SK-N-SH (cell line): ENCODE measurements around the gene GDPD4. TPM values are rescaled to one million over a fixed set of nuclear protein-coding genes. Genes with fewer than 3 reads are reported as not detected.

ENCODE experiments used
- CTCF ChIA-PET: fragments of 300-600, 350-600 bp; formaldehyde crosslinking; extraction: SDS; loops from one replicate; lab custom pipeline; 2021; lab: Yijun Ruan, JAX
- POLR2A ChIA-PET: fragments of 350-600 bp; sonication (Branson Sonifier 250); formaldehyde crosslinking; extraction: SDS; loops from one replicate; lab custom pipeline; 2020; ENCODE audit warnings: antibody characterized with exemption, inconsistent platforms; lab: Yijun Ruan, JAX
- DNase-seq: peaks from one replicate; pipeline ENCODE4 v3.0.0; 2012
- H2AFZ ChIP-seq: fragments of 200-600 bp; sonication (generic); 2 replicates; pipeline ENCODE4 v1.8.1; 2016; ENCODE audit warnings: antibody characterized with exemption, mild to moderate bottlenecking, low read depth
- H3F3A ChIP-seq: fragments of 200-600 bp; sonication (generic); replicated peaks from 2 replicates; pipeline ENCODE3; 2016; ENCODE audit warnings: antibody characterized with exemption, mild to moderate bottlenecking; ENCODE audit not compliant: insufficient read depth
- H3K27ac ChIP-seq, 2 experiments: fragments of 200-500 bp in 1 of 2; fragments of 200-600 bp in 1 of 2; sonication (Bioruptor generic) in 1 of 2; sonication (generic), shearing (Covaris generic) in 1 of 2; 2 replicates each; pipeline versions ENCODE4 v1.5.1 to v1.6.1; 2014 to 2016; ENCODE audit warnings: low read depth in 2 of 2, inconsistent platforms in 1 of 2, low read length in 1 of 2, mild to moderate bottlenecking in 1 of 2, mixed read lengths in 1 of 2
- H3K27me3 ChIP-seq: fragments of 200-600 bp; sonication (generic), shearing (Covaris generic); 2 replicates; pipeline ENCODE4 v1.6.1; 2016; ENCODE audit warnings: mixed run types; ENCODE audit not compliant: insufficient read depth
- H3K36me3 ChIP-seq, 2 experiments: fragments of 200-500 bp in 1 of 2; fragments of 200-600 bp in 1 of 2; sonication (Bioruptor generic) in 1 of 2; sonication (generic) in 1 of 2; replicated peaks in 1 of 2; 2 replicates each; pipeline versions ENCODE3 to v1.5.1; 2014 to 2016; ENCODE audit warnings: low read length in 1 of 2, mild to moderate bottlenecking in 1 of 2; ENCODE audit not compliant: insufficient read depth in 2 of 2, control insufficient read depth in 1 of 2
- H3K4me1 ChIP-seq, 2 experiments: fragments of 200-500 bp in 1 of 2; fragments of 200-600 bp in 1 of 2; sonication (Bioruptor generic) in 1 of 2; sonication (generic), shearing (Covaris generic) in 1 of 2; 2 replicates each; pipeline versions ENCODE4 v1.5.1 to v1.6.1; 2014 to 2016; ENCODE audit warnings: low read depth in 1 of 2, low read length in 1 of 2, mixed run types in 1 of 2; ENCODE audit not compliant: insufficient read depth in 2 of 2, control insufficient read depth in 1 of 2
- H3K4me2 ChIP-seq: fragments of 200-600 bp; sonication (generic), shearing (Covaris generic); 2 replicates; pipeline ENCODE4 v1.6.1; 2017; ENCODE audit warnings: mixed run types
- H3K4me3 ChIP-seq, 2 experiments: fragments of 200-500 bp in 1 of 2; fragments of 200-600 bp in 1 of 2; sonication (Bioruptor generic) in 1 of 2; sonication (generic), shearing (Covaris generic) in 1 of 2; 2 replicates each; pipeline versions ENCODE4 v1.5.1 to v1.8.1; 2014 to 2016; ENCODE audit warnings: low read depth in 2 of 2, inconsistent platforms in 1 of 2, low read length in 1 of 2, mild to moderate bottlenecking in 1 of 2, mixed read lengths in 1 of 2, moderate library complexity in 1 of 2
- H3K79me2 ChIP-seq: fragments of 200-600 bp; sonication (generic); 2 replicates; pipeline ENCODE4 v1.8.1; 2017; ENCODE audit warnings: mild to moderate bottlenecking; ENCODE audit not compliant: insufficient read depth
- H3K9ac ChIP-seq: fragments of 200-600 bp; sonication (generic); 2 replicates; pipeline ENCODE4 v1.6.1; 2017; ENCODE audit warnings: mixed run types
- H3K9me2 ChIP-seq: fragments of 200-600 bp; sonication (generic); 2 replicates; pipeline ENCODE4 v1.6.1; 2017; ENCODE audit warnings: mixed run types
- H3K9me3 ChIP-seq: fragments of 200-600 bp; sonication (generic); 2 replicates; pipeline ENCODE4 v1.6.1; 2017; ENCODE audit warnings: mixed run types, mild to moderate bottlenecking, moderate library complexity
- H4K20me1 ChIP-seq: fragments of 200-600 bp; sonication (generic); 2 replicates; pipeline ENCODE4 v1.6.1; 2017; ENCODE audit warnings: mild to moderate bottlenecking, mixed run types; ENCODE audit not compliant: insufficient read depth
- CHD2 ChIP-seq: fragments of 150-350 bp; IDR thresholded peaks from 2 replicates; pipeline ENCODE4 v1.6.1; 2018; ENCODE audit warnings: low read length; ENCODE audit not compliant: partially characterized antibody
- CTCF ChIP-seq: fragments of 200-600 bp; sonication (generic); IDR thresholded peaks from 2 replicates; pipeline ENCODE4 v1.6.1; 2017; ENCODE audit warnings: antibody characterized with exemption, mild to moderate bottlenecking, moderate library complexity
- ELF1 ChIP-seq: IDR thresholded peaks from 2 replicates; pipeline ENCODE4 v1.4.0; 2012
- EZH2phosphoT487 ChIP-seq: fragments of 200-600 bp; sonication (generic); IDR thresholded peaks from 2 replicates; pipeline ENCODE4 v1.6.1; 2017; ENCODE audit warnings: low read depth, mixed run types, mild to moderate bottlenecking, antibody characterized with exemption, moderate library complexity, borderline replicate concordance
- JUND ChIP-seq: IDR thresholded peaks from 2 replicates; pipeline ENCODE4 v1.4.0; 2012
- MEF2A ChIP-seq: IDR thresholded peaks from 2 replicates; pipeline ENCODE4 v1.4.0; 2012; ENCODE audit warnings: low read depth, borderline replicate concordance
- NRF1 ChIP-seq: IDR thresholded peaks from 2 replicates; pipeline ENCODE4 v1.6.1; 2012; ENCODE audit warnings: low read depth, mild to moderate bottlenecking, low read length
- RAD21 ChIP-seq: IDR thresholded peaks from 2 replicates; pipeline ENCODE4 v1.6.1; 2012; ENCODE audit warnings: mild to moderate bottlenecking, low read length
- SMC3 ChIP-seq: IDR thresholded peaks from 2 replicates; pipeline ENCODE4 v1.6.1; 2012; ENCODE audit warnings: low read depth, low read length, improper control_type of control experiment
- USF2 ChIP-seq: fragments of 150-350 bp; IDR thresholded peaks from 2 replicates; pipeline ENCODE4 v1.6.1; 2017; ENCODE audit warnings: antibody characterized with exemption, low read length, low read depth, borderline replicate concordance
- WGBS: methylation state at CpG from one replicate; pipeline ENCODE4 v1.1.6; 2017; ENCODE audit warnings: low lambda C conversion rate; 5-methylcytosine and 5-hydroxymethylcytosine counted together
- polyA plus RNA-seq, 3 experiments: library from polyadenylated mRNA; depleted of rRNA; stranded (reverse); fragments of >200 nt; gene quantifications; 2 replicates each; pipeline ENCODE4 v1.2.3, GENCODE V29; 2012
- TF ChIP-seq, protein P1 (sequence below): IDR thresholded peaks from 2 replicates; pipeline ENCODE4 v1.6.1; 2012; ENCODE audit warnings: mild to moderate bottlenecking, low read depth, low read length, moderate library complexity

The GDPD4 gene
- polyA plus RNA-seq, 1 of the 3 experiments (the other 2 are of a cell fraction): not detected

DNA sequence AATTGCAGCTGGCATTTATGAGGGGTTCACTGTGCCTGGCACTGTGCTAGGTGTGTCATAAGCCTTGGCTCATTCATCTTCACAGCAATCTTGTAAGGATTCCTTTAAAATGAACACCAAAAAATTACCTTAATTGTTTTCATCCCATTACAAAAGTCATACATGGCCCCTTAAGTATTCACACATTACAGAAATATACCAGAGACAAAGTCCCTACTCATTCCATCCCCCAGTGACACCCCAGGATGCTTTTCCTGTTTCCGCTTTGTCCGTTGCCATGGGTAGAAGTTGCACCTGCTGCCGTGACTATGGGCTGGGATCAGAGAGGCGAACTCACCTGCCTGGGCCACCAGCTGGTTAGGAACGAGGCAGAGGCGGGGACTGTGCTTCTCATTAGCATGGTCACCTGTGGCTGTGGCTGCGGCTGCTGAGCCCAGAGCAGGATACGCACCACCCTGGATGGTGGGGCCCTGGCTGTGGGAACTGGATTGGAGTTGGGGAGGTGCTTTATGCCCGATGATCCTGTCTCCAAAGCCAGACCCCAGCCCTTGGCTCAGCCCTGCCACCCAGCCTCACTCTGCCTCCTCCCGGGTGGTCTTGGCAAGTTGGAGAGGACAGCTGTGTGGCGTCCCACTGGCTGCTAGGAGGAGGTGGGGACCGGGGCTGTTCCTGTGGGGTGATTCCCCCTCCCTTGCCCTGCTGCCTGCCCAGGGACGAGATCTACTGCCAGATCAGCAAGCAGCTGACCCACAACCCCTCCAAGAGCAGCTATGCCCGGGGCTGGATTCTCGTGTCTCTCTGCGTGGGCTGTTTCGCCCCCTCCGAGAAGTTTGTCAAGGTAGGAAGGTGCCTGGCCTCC, 112.6 kb downstream of the GDPD4 start (continued):
- no peak for TF ChIP-seq USF2
- TF ChIP-seq, all 33 proteins: peak for 0

DNA sequence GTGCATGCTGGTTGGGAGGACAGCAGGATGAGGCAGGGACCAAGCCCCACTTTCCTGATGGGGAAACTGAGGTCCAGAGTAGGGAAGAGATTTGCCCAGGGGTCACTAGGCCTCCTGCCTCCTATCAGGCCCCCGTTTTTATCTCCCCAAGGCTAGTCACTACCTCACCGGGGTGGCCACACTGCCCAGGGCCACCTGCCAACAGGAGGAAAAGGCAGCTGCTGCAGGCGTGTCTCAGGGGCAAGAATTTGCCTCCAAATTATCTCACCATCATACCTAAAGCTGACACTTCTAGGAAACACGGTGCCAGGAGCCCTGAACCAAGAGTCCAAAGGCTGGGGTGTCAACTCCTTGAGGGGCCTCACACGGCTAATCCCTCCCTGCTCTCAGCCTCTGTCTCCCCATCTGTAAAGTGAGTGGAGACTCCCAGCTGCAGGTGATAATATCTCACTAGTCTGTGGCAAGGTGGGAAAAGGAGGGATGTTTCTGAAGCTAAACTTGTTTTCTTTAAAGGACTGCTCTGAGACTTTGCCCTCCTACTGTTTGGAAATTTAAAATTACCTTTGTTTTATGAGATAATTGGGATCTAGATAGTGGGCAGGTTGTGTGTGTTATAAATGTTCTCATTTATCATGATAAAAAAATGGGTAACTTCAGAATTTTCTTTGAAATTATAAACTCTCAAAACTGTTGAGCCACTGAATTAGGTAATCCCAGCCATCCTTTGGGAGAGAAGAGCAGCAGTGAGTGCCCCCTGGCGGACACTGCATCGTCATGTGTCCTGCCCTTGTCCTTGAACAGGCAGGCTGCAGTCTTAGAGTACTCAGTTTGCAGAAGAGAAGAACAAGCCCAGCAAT, 113.5 kb downstream of the GDPD4 start:
- POLR2A ChIA-PET: no interaction called here
- no peaks in the 10 kb centered on the region for H3K9me2 ChIP-seq
- H4K20me1 ChIP-seq: no peaks in the 10 kb centered on the region
- H3K9me3 ChIP-seq: no peaks in the 10 kb centered on the region
- no peak overlapping the region for H3K27ac ChIP-seq
- H3K36me3 ChIP-seq: no peaks in the 10 kb centered on the region
- TF ChIP-seq NRF1 (no peak), RAD21 (peak; percentile 93), SMC3 (peak; percentile 97), CTCF (peak; percentile 93), JUND (no peak)
- H3K4me3 ChIP-seq: peak overlapping the region in 1 of 2 experiments; percentile 14; a peak in 1 of 4 replicates
- DNase-seq: peak; percentile 90
- no peaks in the 10 kb centered on the region for H3K79me2 ChIP-seq
- no peak overlapping the region for H3K4me2 ChIP-seq
- no peaks in the 10 kb centered on the region for H3K27me3 ChIP-seq
- H3F3A ChIP-seq: no peaks in the 10 kb centered on the region
- 31% methylated on average over 6 of the region's 7 CpGs for WGBS
- H3K4me1 ChIP-seq: no peaks in the 10 kb centered on the region
- no peak overlapping the region for H3K9ac ChIP-seq
- CTCF ChIA-PET: interaction anchor here (0.6 to 11.8 kb wide), 58 partner anchors 8 to 459 kb away, joined by 3 to 270 read pairs (median 4); partner anchors contain the start of gene MYO7A
- no peak overlapping the region for H2AFZ ChIP-seq

- CTCF ChIA-PET: interaction anchor here (0.7 to 11.8 kb wide), 26 partner anchors 8 to 367 kb away, joined by 3 to 270 read pairs (median 6); partner anchors contain the start of gene MYO7A
- no peak overlapping the region for H3K9ac ChIP-seq
- WGBS: 84% methylated on average over 9 of the region's 9 CpGs
- H4K20me1 ChIP-seq: no peaks in the 10 kb centered on the region
- H3K4me1 ChIP-seq: no peaks in the 10 kb centered on the region
- no peaks in the 10 kb centered on the region for H3K79me2 ChIP-seq
- no peak overlapping the region for H3K4me2 ChIP-seq
- POLR2A ChIA-PET: no interaction called here
- H2AFZ ChIP-seq: no peak overlapping the region
- DNase-seq: no peak
- no peaks in the 10 kb centered on the region for H3F3A ChIP-seq
- no peak overlapping the region for H3K27ac ChIP-seq
- H3K36me3 ChIP-seq: no peaks in the 10 kb centered on the region
- no peaks in the 10 kb centered on the region for H3K9me3 ChIP-seq
- TF ChIP-seq EZH2phosphoT487: no peak
- TF ChIP-seq ELF1: no peak
- TF ChIP-seq MEF2A: no peak
- TF ChIP-seq, protein P1, sequence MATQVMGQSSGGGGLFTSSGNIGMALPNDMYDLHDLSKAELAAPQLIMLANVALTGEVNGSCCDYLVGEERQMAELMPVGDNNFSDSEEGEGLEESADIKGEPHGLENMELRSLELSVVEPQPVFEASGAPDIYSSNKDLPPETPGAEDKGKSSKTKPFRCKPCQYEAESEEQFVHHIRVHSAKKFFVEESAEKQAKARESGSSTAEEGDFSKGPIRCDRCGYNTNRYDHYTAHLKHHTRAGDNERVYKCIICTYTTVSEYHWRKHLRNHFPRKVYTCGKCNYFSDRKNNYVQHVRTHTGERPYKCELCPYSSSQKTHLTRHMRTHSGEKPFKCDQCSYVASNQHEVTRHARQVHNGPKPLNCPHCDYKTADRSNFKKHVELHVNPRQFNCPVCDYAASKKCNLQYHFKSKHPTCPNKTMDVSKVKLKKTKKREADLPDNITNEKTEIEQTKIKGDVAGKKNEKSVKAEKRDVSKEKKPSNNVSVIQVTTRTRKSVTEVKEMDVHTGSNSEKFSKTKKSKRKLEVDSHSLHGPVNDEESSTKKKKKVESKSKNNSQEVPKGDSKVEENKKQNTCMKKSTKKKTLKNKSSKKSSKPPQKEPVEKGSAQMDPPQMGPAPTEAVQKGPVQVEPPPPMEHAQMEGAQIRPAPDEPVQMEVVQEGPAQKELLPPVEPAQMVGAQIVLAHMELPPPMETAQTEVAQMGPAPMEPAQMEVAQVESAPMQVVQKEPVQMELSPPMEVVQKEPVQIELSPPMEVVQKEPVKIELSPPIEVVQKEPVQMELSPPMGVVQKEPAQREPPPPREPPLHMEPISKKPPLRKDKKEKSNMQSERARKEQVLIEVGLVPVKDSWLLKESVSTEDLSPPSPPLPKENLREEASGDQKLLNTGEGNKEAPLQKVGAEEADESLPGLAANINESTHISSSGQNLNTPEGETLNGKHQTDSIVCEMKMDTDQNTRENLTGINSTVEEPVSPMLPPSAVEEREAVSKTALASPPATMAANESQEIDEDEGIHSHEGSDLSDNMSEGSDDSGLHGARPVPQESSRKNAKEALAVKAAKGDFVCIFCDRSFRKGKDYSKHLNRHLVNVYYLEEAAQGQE: no peak
- TF ChIP-seq CHD2: no peak
- H3K4me3 ChIP-seq: no peak overlapping the region
- no peaks in the 10 kb centered on the region for H3K27me3 ChIP-seq
- no peaks in the 10 kb centered on the region for H3K9me2 ChIP-seq
Observed at GRCh38 chr11:77187111-77187750, 114.3 kb downstream of the GDPD4 start.
